ENCODE measurements around the gene RAB30. TPM values are rescaled to one million over a fixed set of nuclear protein-coding genes. Genes with fewer than 3 reads are reported as not detected.
"Not testable (repeated sequence)": the region's sequence is repeated elsewhere in the genome, so short reads cannot be mapped to it uniquely, and the experiment has no call there.

The RAB30 gene
- polyA plus RNA-seq, 1 experiment = 14.0 TPM

DNA sequence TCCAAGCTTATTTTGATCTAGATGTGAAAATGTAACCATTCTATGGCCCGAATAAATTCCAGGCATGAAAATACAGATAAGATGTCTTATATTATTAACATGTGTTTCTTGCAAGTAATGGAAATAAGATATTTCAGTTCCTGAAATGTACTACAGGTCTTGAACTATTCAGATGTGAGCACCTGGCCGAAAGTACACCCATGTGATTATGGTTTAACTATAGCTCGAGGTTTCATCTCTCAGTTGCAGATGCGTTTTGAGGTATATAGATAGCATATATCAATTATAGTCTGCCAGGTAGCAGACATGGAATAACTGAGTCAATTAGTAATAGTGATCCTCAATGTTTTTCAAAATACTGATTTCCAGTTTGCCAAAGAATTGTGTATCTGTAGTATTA, 101.9 kb downstream of the RAB30 start:
- ChIA-PET POLR2A (no interaction called here), CTCF (interaction anchor here (1.0 kb wide), 1 partner anchor 14 kb away, joined by 4 read pairs; no protein-coding TSS in a partner anchor)
- DNase-seq (ENCODE audit: low read depth) = no peak
- H3K27me3 ChIP-seq (ENCODE audit: control insufficient read depth, insufficient read depth, low read length) = no peaks in the 10 kb centered on the region
- TF ChIP-seq, protein P1, sequence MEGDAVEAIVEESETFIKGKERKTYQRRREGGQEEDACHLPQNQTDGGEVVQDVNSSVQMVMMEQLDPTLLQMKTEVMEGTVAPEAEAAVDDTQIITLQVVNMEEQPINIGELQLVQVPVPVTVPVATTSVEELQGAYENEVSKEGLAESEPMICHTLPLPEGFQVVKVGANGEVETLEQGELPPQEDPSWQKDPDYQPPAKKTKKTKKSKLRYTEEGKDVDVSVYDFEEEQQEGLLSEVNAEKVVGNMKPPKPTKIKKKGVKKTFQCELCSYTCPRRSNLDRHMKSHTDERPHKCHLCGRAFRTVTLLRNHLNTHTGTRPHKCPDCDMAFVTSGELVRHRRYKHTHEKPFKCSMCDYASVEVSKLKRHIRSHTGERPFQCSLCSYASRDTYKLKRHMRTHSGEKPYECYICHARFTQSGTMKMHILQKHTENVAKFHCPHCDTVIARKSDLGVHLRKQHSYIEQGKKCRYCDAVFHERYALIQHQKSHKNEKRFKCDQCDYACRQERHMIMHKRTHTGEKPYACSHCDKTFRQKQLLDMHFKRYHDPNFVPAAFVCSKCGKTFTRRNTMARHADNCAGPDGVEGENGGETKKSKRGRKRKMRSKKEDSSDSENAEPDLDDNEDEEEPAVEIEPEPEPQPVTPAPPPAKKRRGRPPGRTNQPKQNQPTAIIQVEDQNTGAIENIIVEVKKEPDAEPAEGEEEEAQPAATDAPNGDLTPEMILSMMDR (IDR thresholded peaks at IDR 0.05; ENCODE audit: insufficient read depth, low read depth, low read length) = no peak
- H3K36me3 ChIP-seq (ENCODE audit: control insufficient read depth, insufficient read depth, low read length) = no peaks in the 10 kb centered on the region
- H3K4me3 ChIP-seq (ENCODE audit: low read depth, low read length) = no peak overlapping the region

DNA sequence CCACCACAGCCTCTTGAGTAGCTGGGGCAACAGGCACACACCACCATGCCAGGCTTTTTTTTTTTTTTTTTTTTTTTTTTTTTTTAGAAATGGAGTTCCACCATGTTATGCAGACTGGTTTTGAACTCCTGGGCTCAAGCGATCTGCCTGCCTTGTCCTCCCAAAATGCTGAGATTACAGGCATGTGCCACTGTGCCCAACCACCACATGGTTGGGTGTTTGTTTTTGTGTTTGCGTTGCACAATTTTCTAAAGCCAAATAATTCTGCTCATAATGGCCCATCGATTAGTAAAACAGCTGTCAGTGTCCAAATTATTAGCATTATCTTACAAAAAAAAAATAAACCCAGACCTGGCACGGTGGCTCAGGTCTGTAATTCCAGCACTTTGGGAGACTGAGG, 104.3 kb downstream of the RAB30 start:
- no peak for DNase-seq (ENCODE audit: low read depth)
- POLR2A ChIA-PET = no interaction called here
- Histone ChIP-seq H3K4me3 (ENCODE audit: low read depth, low read length) (no peak overlapping the region), H3K27me3 (ENCODE audit: control insufficient read depth, insufficient read depth, low read length) (no peaks in the 10 kb centered on the region), H3K36me3 (ENCODE audit: control insufficient read depth, insufficient read depth, low read length) (no peaks in the 10 kb centered on the region)
- TF ChIP-seq, protein P1 (IDR thresholded peaks at IDR 0.05; ENCODE audit: insufficient read depth, low read depth, low read length) = no peak
- CTCF ChIA-PET = interaction anchor here (0.5 kb wide), 1 partner anchor 18 kb away, joined by 3 read pairs; no protein-coding TSS in a partner anchor

DNA sequence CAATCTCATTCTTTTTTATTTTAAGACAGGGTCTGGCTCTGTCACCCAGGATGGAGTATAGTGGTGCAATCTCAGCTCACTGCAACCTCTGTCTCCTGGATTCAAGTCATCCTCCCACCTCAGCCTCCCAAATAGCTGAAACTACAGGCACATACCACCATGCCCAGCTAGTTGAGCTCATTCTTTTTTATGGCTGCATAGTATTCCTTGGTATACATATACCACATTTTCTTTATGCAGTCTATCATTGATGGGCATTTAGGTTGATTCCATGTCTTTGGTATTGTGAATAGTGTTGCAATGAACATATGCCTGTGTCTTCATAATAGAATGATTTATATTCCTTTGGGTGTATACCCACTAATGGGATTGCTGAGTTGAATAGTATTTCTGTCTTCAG, 109.7 kb downstream of the RAB30 start:
- CTCF ChIA-PET; DNase-seq (ENCODE audit: low read depth): not testable (repeated sequence)

DNA sequence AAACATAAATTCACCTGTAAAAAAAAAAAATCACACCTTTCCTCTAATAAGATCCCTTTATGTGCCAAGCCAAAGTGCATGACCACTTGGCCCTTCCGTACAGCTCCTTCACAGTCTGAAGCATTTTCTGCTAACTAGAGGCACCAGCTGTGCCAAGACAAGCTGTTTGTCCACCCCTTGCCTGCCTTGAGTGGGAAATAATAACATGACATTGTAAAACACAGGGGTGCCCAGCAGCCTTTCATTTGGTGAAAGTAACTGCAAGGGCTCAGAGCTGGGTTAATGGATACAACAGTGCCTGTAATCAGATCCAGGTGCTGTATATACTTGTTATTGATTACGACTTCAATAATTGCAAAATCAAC, 110.9 kb downstream of the RAB30 start:
- CTCF ChIA-PET = no interaction called here
- H3K27me3 ChIP-seq (ENCODE audit: control insufficient read depth, insufficient read depth, low read length) = no peaks in the 10 kb centered on the region
- no peaks in the 10 kb centered on the region for H3K36me3 ChIP-seq (ENCODE audit: control insufficient read depth, insufficient read depth, low read length)
- TF ChIP-seq, protein P1 (IDR thresholded peaks at IDR 0.05; ENCODE audit: insufficient read depth, low read depth, low read length) = no peak
- DNase-seq (ENCODE audit: low read depth) = no peak
- H3K4me3 ChIP-seq (ENCODE audit: low read depth, low read length) = no peak overlapping the region
- POLR2A ChIA-PET = interaction anchor here (0.6 kb wide), 1 partner anchor 15 kb away, joined by 3 read pairs; no protein-coding TSS in a partner anchor

More for the DNA sequence above, 109.7 kb downstream of the RAB30 start:
- H3K4me3 ChIP-seq (ENCODE audit: low read depth, low read length); H3K27me3 ChIP-seq (ENCODE audit: control insufficient read depth, insufficient read depth, low read length); H3K36me3 ChIP-seq (ENCODE audit: control insufficient read depth, insufficient read depth, low read length); POLR2A ChIA-PET: not testable (repeated sequence)

DNA sequence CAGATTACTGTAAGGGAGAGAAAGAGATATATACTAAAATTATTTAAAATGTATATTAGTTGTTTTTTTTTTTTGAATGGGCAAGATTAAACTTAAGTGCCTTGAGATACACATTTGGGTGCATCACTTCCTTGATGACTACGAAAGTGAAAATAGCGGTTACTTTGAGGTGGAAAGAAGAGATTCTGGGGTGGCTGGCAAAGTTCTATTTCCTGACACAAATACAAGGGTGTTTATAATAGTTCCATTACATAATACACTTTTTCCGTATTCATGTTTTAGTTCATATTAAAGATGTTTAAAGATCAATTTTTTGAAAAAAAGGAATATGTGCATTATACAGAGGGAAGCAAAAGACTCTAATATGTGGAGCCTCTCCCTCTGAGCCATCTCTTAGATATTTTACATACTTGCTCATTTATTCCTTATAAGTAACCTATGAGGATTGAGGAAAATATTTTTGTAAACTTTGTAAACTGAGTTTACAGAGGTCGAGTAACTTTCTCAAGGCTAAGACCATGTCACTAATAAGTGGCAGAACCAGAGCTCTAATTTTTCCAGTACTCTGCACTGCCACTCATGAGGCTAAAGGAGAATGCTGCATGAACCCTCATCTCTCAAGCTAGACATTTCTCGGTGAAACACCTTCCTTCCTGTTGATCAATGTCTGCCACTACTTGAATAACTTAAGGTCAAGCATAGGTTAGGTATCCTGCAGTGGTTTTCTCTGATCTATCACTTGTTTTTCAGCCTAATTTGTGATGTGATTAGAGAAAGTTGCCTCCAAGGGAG, 111.5 kb downstream of the RAB30 start:
- no peak for DNase-seq (ENCODE audit: low read depth)
- TF ChIP-seq, protein P1 (IDR thresholded peaks at IDR 0.05; ENCODE audit: insufficient read depth, low read depth, low read length) = no peak
- no peaks in the 10 kb centered on the region for H3K27me3 ChIP-seq (ENCODE audit: control insufficient read depth, insufficient read depth, low read length)
- H3K4me3 ChIP-seq (ENCODE audit: low read depth, low read length) = no peak overlapping the region
- POLR2A ChIA-PET = interaction anchor here (0.6 kb wide), 1 partner anchor 15 kb away, joined by 3 read pairs; no protein-coding TSS in a partner anchor
- H3K36me3 ChIP-seq (ENCODE audit: control insufficient read depth, insufficient read depth, low read length) = no peaks in the 10 kb centered on the region
- CTCF ChIA-PET = no interaction called here

DNA sequence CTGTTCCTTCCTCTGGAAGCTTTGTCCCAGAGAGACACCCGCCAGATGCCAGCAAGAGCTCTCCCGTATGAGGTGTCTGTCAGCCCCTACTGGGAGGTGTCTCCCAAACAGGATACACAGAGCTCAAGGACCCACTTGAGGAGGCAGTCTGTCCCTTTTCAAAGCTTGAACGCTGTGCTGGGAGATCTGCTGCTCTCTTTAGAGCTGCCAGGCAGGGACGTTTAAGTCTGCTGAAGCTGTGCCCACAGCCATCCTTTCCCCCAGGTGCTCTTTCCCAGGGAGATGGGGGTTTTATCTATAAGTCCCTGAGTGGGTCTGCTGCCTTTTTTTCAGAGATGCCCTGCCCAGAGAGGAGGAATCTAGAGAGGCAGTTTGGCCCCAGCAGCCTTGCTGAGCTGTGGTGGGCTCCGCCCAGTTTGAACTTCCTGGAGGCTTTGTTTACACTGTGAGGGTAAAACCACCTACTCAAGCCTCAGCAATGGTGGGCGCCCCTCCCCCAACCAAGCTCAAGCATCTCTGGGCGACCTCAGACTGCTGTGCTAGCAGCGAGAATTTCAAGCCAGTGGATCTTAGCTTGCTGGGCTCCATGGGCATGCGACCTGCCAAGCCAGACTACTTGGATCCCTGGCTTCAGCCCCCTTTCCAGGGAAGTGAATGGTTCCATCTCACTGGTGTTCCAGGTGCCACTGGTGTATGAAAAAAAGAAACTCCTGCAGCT, 115.8 kb downstream of the RAB30 start:
- POLR2A ChIA-PET; H3K36me3 ChIP-seq (ENCODE audit: control insufficient read depth, insufficient read depth, low read length); H3K4me3 ChIP-seq (ENCODE audit: low read depth, low read length); DNase-seq (ENCODE audit: low read depth); H3K27me3 ChIP-seq (ENCODE audit: control insufficient read depth, insufficient read depth, low read length): not testable (repeated sequence)
- CTCF ChIA-PET = interaction anchor here (0.9 kb wide), 1 partner anchor 14 kb away, joined by 4 read pairs; no protein-coding TSS in a partner anchor

DNA sequence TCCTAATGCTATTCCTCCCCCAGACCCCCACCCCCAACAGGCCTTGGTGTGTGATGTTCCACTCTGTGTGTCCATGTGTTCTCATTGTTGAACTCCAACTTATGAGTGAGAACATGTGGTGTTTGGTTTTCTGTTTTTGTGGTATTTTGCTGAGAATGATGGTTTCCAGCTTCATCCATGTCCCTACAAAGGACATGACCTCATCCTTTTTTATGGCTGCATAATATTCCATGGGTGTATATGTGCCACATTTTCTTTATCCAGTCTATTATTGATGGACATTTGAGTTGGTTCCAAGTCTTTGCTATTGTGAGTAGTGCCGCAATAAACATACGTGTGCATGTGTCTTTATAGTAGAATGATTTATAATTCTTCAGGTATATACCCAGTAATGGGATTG, 121.2 kb downstream of the RAB30 start:
- POLR2A ChIA-PET; DNase-seq (ENCODE audit: low read depth); H3K4me3 ChIP-seq (ENCODE audit: low read depth, low read length); H3K36me3 ChIP-seq (ENCODE audit: control insufficient read depth, insufficient read depth, low read length); H3K27me3 ChIP-seq (ENCODE audit: control insufficient read depth, insufficient read depth, low read length); CTCF ChIA-PET: not testable (repeated sequence)
